ENCODE measurements around the gene CDRT4.

- TF ChIP-seq CTCF (IDR thresholded peaks at IDR 0.05; ENCODE audit: low read depth, low read length, poor library complexity, severe bottlenecking) (no peak), EZH2phosphoT487 (IDR thresholded peaks at IDR 0.05; ENCODE audit: borderline replicate concordance, low read length) (no peak)
Measured at GRCh38 chr17:15467592-15467991, at the start of gene CDRT4.
